Stomach (tissue), 4 donors: ENCODE measurements around the gene PTMA.

Source experiments
- CTCF ChIP-seq, 7 experiments: fragments of 450-650 bp in 4 of 7; fragments of 200-600 bp in 3 of 7; sonication (generic) in 3 of 7; IDR thresholded peaks; one replicate each; pipeline ENCODE4 v1.5.1; 2016 to 2019; ENCODE audit warnings: antibody characterized with exemption in 7 of 7, control low read depth in 2 of 7, mild to moderate bottlenecking in 1 of 7
- POLR2A ChIP-seq, 4 donors: fragments of 450-650 bp; IDR thresholded peaks; one replicate each; pipeline ENCODE4 v1.6.1; 2016; ENCODE audit warnings: antibody characterized with exemption in 4 of 4, control low read depth in 2 of 4, mild to moderate bottlenecking in 1 of 4, moderate library complexity in 1 of 4
- POLR2AphosphoS5 ChIP-seq, 3 donors: sonication (generic); formaldehyde crosslinking; IDR thresholded peaks; one replicate each; pipeline ENCODE4 v1.6.1; 2016; ENCODE audit warnings: antibody characterized with exemption in 3 of 3

- TF ChIP-seq POLR2A (IDR thresholded peaks at IDR 0.05) (no peak), CTCF (IDR thresholded peaks at IDR 0.05) (no peak), POLR2AphosphoS5 (IDR thresholded peaks at IDR 0.05) (no peak)
Measured at GRCh38 chr2:231715988-231716616, 7.8 kb downstream of the PTMA start.
